ENCODE measurements around the gene RPL26. TPM values are rescaled to one million over a fixed set of nuclear protein-coding genes. Genes with fewer than 3 reads are reported as not detected.
A peak's percentile ranks its signal among the peaks of the same experiment; 100 is the strongest.

Gene RPL26
- total and polyA plus RNA-seq, 7 donors: 994 to 4,614 (median 1,548) TPM

GRCh38 chr17:8421571-8421970 is 38.6 kb upstream of the RPL26 start:
- Histone ChIP-seq H3K36me3 (ENCODE audit: insufficient read depth in 1 of 2, low read depth in 1 of 2) (no peaks in the 10 kb centered on the region), H3K4me1 (no peaks in the 10 kb centered on the region), H3K9me3 (no peaks in the 10 kb centered on the region), H3K4me3 (no peak overlapping the region), H3K27me3 (ENCODE audit: insufficient read depth in 3 of 3, low read length in 2 of 3) (peaks cover 0 to 24% (median 0%) of the 10 kb centered on the region in 3 donors), H3K27ac (no peak overlapping the region)
- no peak for ATAC-seq
- no peak for DNase-seq
- 39 to 49% (median 46%) methylated on average over 3 of the region's 3 CpGs for WGBS, 3 donors
- intact Hi-C loops (cut with DNase I): no loop called here
- no peak for TF ChIP-seq CTCF (IDR thresholded peaks at IDR 0.05)

GRCh38 chr17:8420041-8420934 is 37.3 kb upstream of the RPL26 start:
- no peak for TF ChIP-seq CTCF (IDR thresholded peaks at IDR 0.05)
- WGBS, 3 donors: 42 to 50% (median 42%) methylated on average over 5 of the region's 5 CpGs
- Histone ChIP-seq H3K4me1 (no peaks in the 10 kb centered on the region), H3K4me3 (no peak overlapping the region), H3K36me3 (ENCODE audit: insufficient read depth in 1 of 2, low read depth in 1 of 2) (no peaks in the 10 kb centered on the region), H3K9me3 (no peaks in the 10 kb centered on the region), H3K27me3 (ENCODE audit: insufficient read depth in 3 of 3, low read length in 2 of 3) (peaks cover 0 to 28% (median 2%) of the 10 kb centered on the region in 3 donors), H3K27ac (no peak overlapping the region)
- ATAC-seq (peak in 1 of 4 donors; percentile 21), DNase-seq (peak in 1 of 2 donors; percentile 36)
- intact Hi-C loops (cut with DNase I): no loop called here

- Histone ChIP-seq H3K27ac (no peak overlapping the region), H3K4me1 (no peaks in the 10 kb centered on the region), H3K36me3 (ENCODE audit: insufficient read depth in 1 of 2, low read depth in 1 of 2) (no peaks in the 10 kb centered on the region), H3K4me3 (no peak overlapping the region), H3K9me3 (no peaks in the 10 kb centered on the region), H3K27me3 (ENCODE audit: insufficient read depth in 3 of 3, low read length in 2 of 3) (peaks cover 0 to 28% (median 2%) of the 10 kb centered on the region in 3 donors)
- TF ChIP-seq CTCF (IDR thresholded peaks at IDR 0.05): no peak
- no peak for DNase-seq
- ATAC-seq: no peak
- intact Hi-C loops (cut with DNase I): no loop called here
- WGBS, 3 donors: 42 to 55% (median 45%) methylated on average over 1 of the region's 1 CpG
These were observed 36.3 kb upstream of the RPL26 start for GRCh38 chr17:8419305-8419704.

GRCh38 chr17:8418471-8418870 is 35.5 kb upstream of the RPL26 start:
- no peak for TF ChIP-seq CTCF (IDR thresholded peaks at IDR 0.05)
- DNase-seq: no peak
- no peaks in the 10 kb centered on the region for H3K4me1 ChIP-seq
- intact Hi-C loops (cut with DNase I): no loop called here
- H3K9me3 ChIP-seq: no peaks in the 10 kb centered on the region
- no peak for ATAC-seq
- no peak overlapping the region for H3K27ac ChIP-seq
- no peak overlapping the region for H3K4me3 ChIP-seq
- no peaks in the 10 kb centered on the region for H3K36me3 ChIP-seq (ENCODE audit: insufficient read depth in 1 of 2, low read depth in 1 of 2)
- H3K27me3 ChIP-seq (ENCODE audit: insufficient read depth in 3 of 3, low read length in 2 of 3): peaks cover 0 to 27% (median 2%) of the 10 kb centered on the region in 3 donors
- 57 to 62% (median 58%) methylated on average over 1 of the region's 1 CpG for WGBS, 3 donors

Data from psoas muscle (tissue), 8 donors.